Activated CD8-positive, alpha-beta T cell treated with anti-CD3 and anti-CD28 coated beads for 36 hours (primary cell): Measurements from ENCODE around the gene MPL. TPM values are rescaled to one million over a fixed set of nuclear protein-coding genes. Genes with fewer than 3 reads are reported as not detected.
"Not testable (repeated sequence)": the region's sequence is repeated elsewhere in the genome, so short reads cannot be mapped to it uniquely, and the experiment has no call there.

Experiments used
- ATAC-seq: fragments of 200-7000 bp; cut with Tn5 transposase; one replicate; pipeline ENCODE4 v1.10.0; 2021; ENCODE audit warnings: mild to moderate bottlenecking, moderate library complexity
- CTCF ChIA-PET: fragments of 350-600 bp; sonication (Branson Sonifier 250); formaldehyde crosslinking; loops from one replicate; lab custom pipeline; 2021; ENCODE audit warnings: antibody characterized with exemption; lab: Charles Lee
- POLR2A ChIA-PET: fragments of 350-600 bp; sonication (Branson Sonifier 250); formaldehyde crosslinking; loops from one replicate; lab custom pipeline; 2021; ENCODE audit warnings: antibody characterized with exemption; lab: Charles Lee
- DNase-seq: peaks from one replicate; pipeline ENCODE4 v3.0.0-alpha.2; 2020
- H3K27ac Mint-ChIP-seq: one replicate; pipeline ENCODE4 v1.8.0; 2021; ENCODE audit warnings: mild to moderate bottlenecking, mixed read lengths
- H3K27me3 Mint-ChIP-seq: one replicate; pipeline ENCODE4 v1.8.0; 2021; ENCODE audit warnings: mixed read lengths
- H3K36me3 Mint-ChIP-seq: one replicate; pipeline ENCODE4 v1.8.0; 2021; ENCODE audit warnings: low read depth, mixed read lengths
- H3K4me1 Mint-ChIP-seq: one replicate; pipeline ENCODE4 v1.8.0; 2021; ENCODE audit warnings: low read depth, mixed read lengths
- H3K4me3 Mint-ChIP-seq: one replicate; pipeline ENCODE4 v1.8.0; 2021; ENCODE audit warnings: mild to moderate bottlenecking, moderate library complexity, mixed read lengths
- H3K9me3 Mint-ChIP-seq: one replicate; pipeline ENCODE4 v1.8.0; 2021; ENCODE audit warnings: mixed read lengths
- intact Hi-C: fragments of 100-400 bp; cut with micrococcal nuclease; formaldehyde crosslinking; loops from one replicate; pipeline ENCODE4 v1.10.0; 2022
- total RNA-seq, 2 experiments: library from RNA; stranded (reverse); gene quantifications; one replicate each; pipeline ENCODE4 v1.2.3, GENCODE V29; 2021
- TF ChIP-seq, protein P1 (sequence below): fragments of 200-600 bp; IDR thresholded peaks from one replicate; pipeline ENCODE4 v1.8.0; 2022; ENCODE audit warnings: antibody characterized with exemption, mild to moderate bottlenecking

The MPL gene
- total RNA-seq, 2 experiments from 2014 or later: not detected

DNA sequence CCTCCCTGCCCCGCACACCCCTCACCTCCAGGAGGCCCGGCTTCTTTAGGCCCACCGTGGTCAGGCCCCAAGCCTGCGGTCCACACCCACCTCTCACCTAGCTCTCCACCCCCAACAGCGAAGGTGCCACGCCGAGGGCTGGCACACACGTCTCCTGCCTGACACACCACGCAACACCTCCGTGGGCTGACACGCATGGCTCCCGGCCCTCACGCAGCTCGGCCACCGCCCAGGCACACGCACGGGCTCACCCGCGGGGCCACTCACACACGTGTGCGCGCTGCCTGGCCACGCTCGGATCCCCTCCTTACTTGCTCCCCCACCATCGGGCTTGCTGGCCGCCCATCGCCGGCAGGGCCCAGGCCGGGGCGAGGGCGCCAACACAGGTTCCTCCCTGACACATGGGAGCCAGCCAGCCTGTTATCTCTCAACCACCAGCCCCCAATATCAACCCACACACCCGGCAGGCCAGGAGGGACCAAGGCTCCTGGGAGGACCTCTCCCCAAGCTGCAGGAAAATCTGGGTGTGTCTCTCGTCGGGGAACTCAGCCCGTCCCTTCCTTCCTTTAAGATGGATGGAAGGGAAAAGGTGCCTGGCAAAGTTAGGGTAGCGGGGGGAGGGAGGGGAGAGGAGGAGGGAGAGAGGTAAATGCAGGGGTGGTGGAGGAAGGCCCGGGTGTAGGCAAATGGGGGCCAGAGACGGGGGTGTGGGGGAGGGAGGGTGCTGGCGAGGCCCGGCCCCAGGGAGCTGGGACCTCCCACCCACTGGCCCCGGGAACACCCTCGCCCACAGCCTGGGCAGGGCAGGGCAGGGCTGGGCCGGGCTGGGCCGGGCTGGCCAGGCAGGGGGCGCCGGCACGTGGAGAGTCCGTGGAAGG, 29.6 kb downstream of the MPL start:
- H3K9me3 Mint-ChIP-seq: no peaks in the 10 kb centered on the region
- intact Hi-C loops: no loop called here
- peaks cover 44% of the 10 kb centered on the region for H3K36me3 Mint-ChIP-seq
- peak overlapping the region; percentile 95 for H3K4me3 Mint-ChIP-seq
- ChIA-PET POLR2A (interaction anchor here (0.7 to 3.7 kb wide), 12 partner anchors 9 to 578 kb away, joined by 3 to 29 read pairs (median 4); partner anchors contain the start of genes CDC20, MED8 and SZT2), CTCF (interaction anchor here (1.3 to 1.8 kb wide), 5 partner anchors 9 to 140 kb away, joined by 3 to 11 read pairs (median 5); partner anchors contain the start of gene CDC20)
- ATAC-seq: peak; percentile 57
- H3K27me3 Mint-ChIP-seq: no peaks in the 10 kb centered on the region
- peak overlapping the region; percentile 89 for H3K27ac Mint-ChIP-seq
- DNase-seq: peak; percentile 58
- H3K4me1 Mint-ChIP-seq: peaks cover 30% of the 10 kb centered on the region
- TF ChIP-seq, protein P1, sequence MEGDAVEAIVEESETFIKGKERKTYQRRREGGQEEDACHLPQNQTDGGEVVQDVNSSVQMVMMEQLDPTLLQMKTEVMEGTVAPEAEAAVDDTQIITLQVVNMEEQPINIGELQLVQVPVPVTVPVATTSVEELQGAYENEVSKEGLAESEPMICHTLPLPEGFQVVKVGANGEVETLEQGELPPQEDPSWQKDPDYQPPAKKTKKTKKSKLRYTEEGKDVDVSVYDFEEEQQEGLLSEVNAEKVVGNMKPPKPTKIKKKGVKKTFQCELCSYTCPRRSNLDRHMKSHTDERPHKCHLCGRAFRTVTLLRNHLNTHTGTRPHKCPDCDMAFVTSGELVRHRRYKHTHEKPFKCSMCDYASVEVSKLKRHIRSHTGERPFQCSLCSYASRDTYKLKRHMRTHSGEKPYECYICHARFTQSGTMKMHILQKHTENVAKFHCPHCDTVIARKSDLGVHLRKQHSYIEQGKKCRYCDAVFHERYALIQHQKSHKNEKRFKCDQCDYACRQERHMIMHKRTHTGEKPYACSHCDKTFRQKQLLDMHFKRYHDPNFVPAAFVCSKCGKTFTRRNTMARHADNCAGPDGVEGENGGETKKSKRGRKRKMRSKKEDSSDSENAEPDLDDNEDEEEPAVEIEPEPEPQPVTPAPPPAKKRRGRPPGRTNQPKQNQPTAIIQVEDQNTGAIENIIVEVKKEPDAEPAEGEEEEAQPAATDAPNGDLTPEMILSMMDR: no peak

DNA sequence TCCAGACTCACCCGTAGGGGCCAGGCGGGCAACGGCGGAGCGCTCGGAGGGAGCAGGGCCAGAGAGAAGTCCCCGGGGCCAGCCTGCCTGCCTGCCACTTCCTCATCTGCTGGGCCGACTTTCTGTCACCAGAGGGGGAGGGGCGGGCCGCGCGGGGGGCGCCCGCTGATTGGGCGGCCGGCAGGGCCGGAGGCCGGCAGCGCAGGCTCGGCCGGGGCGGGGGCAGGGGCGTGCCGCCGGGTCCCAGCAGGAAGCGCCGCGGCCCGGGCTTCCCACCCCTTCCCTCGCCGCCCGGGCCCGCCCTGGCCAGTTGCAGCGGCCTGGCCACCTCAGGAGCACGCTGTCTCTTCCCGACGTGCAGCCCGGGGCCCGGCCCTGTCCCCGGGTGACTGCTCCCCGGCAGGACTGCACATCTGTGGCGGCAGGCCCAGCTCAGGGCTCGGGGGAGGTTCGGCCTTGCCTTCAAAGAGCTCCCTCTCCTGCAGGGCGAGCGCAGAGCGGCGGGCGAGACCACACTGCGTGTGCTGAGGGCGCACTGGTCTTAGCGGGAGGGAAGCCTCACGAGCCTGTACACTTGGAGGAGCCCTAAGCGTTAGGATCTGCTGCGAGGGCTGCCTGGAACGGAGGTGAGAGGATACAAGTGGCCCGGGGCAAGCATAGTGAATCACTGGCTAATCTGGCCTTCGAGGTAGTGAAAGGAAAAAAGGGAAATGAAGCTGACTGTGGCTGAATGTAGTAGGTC, 30.5 kb downstream of the MPL start, which contains the start of gene ELOVL1:
Gene ELOVL1, minus strand, starts transcription at position 108 of the 742 bp plus-strand sequence. CDS start 2,402 bp downstream, outside the sequence.
- TF ChIP-seq, protein P1: no peak
- H3K36me3 Mint-ChIP-seq: peaks cover 38% of the 10 kb centered on the region

DNA sequence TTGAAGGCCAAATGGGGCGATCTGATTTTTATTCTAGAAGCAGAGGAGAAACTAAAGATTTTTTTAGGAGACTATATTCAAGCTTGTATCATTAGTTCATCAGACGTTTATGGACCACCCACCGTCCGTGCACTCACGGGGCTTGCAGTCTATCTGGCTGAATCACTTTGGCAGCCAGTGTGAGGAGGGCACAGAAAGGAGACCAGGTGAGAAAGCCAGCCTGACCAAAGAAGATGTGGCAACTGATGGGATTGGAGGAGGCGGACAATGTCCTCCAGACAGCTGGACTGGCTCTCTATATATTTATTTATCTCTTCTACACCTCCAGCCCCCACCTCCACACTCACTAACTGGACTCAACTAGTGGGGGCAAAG, 31.0 kb downstream of the MPL start:
- Mint-ChIP-seq H3K4me1 (peaks cover 25% of the 10 kb centered on the region), H3K36me3 (peaks cover 33% of the 10 kb centered on the region), H3K9me3 (no peaks in the 10 kb centered on the region), H3K27ac (peak overlapping the region; percentile 84), H3K27me3 (no peaks in the 10 kb centered on the region), H3K4me3 (peak overlapping the region; percentile 89)
- DNase-seq (peak; percentile 35), ATAC-seq (no peak)
- intact Hi-C loops: no loop called here
- ChIA-PET CTCF (interaction anchor here (0.7 to 1.8 kb wide), 7 partner anchors 9 to 142 kb away, joined by 3 to 11 read pairs (median 4); partner anchors contain the start of gene CDC20), POLR2A (interaction anchor here (0.8 to 3.7 kb wide), 8 partner anchors 10 to 395 kb away, joined by 3 to 29 read pairs (median 4); partner anchors contain the start of genes CDC20, MED8 and SZT2)
- TF ChIP-seq, protein P1: no peak

More for the DNA sequence above, 30.5 kb downstream of the MPL start, which contains the start of gene ELOVL1:
- ChIA-PET CTCF (interaction anchor here (0.7 to 1.8 kb wide), 7 partner anchors 9 to 141 kb away, joined by 3 to 11 read pairs (median 4); partner anchors contain the start of gene CDC20), POLR2A (interaction anchor here (0.8 to 3.7 kb wide), 9 partner anchors 10 to 396 kb away, joined by 3 to 29 read pairs (median 5); partner anchors contain the start of genes CDC20, MED8 and SZT2)
- intact Hi-C loops: no loop called here
- H3K27me3 Mint-ChIP-seq: no peaks in the 10 kb centered on the region
- peak within 1 kb of the TSS; percentile 95 for H3K4me3 Mint-ChIP-seq
- DNase-seq (peak; percentile 93), ATAC-seq (peak; percentile 86)
- no peaks in the 10 kb centered on the region for H3K9me3 Mint-ChIP-seq
- peak within 1 kb of the TSS; percentile 89 for H3K27ac Mint-ChIP-seq
- peaks cover 26% of the 10 kb centered on the region for H3K4me1 Mint-ChIP-seq

DNA sequence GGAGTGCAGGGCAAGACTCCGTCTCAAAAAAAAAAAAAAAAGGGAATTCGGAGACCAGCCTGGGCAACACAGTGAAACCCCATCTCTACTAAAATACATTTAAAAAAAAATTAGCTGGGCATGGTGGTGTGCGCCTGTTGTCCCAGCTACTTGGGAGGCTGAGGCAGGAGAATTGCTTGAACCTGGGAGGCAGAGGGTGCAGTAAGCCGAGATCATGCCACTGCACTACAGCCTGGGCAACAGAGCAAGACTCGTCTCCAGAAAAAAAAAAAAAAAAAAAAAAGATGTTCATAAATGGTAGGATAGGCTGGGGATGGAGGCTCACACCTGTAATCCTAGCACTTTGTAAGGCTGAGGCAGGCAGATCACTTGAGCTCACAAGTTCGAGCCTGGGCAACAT, 32.2 kb downstream of the MPL start:
- CTCF ChIA-PET: interaction anchor here (1.5 kb wide), 1 partner anchor 143 kb away, joined by 4 read pairs; no protein-coding TSS in a partner anchor
- POLR2A ChIA-PET: interaction anchor here (0.6 to 1.0 kb wide), 2 partner anchors 13 to 45 kb away, joined by 3 to 5 read pairs; no protein-coding TSS in a partner anchor
- H3K27me3 Mint-ChIP-seq, ATAC-seq, H3K4me3 Mint-ChIP-seq, H3K9me3 Mint-ChIP-seq, DNase-seq, H3K27ac Mint-ChIP-seq, intact Hi-C loops: not testable (repeated sequence)
- Mint-ChIP-seq H3K4me1 (peaks cover 25% of the 10 kb centered on the region), H3K36me3 (peaks cover 23% of the 10 kb centered on the region)

DNA sequence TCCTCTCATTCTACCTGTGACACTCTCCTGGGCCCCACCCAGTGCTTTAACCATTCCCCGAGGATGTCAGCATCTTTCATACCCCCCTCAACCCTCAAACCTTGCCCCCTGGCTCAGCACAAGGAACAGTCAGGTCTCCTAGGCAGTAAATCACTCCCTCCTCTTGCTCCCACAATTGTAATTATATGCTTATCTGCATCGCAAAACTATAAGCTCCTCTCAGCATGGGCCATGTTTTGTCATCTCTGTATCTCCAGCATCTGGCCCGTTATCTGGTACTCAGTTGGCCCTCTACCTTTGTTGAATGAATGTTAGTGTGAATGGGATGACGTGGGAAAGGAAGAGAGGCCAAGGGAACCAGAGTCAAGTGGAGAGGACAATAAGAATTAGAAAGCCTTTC, 32.9 kb downstream of the MPL start:
- intact Hi-C loops: no loop called here
- ChIA-PET POLR2A (interaction anchor here (0.6 kb wide), 1 partner anchor 44 kb away, joined by 5 read pairs; no protein-coding TSS in a partner anchor), CTCF (interaction anchor here (1.0 to 1.5 kb wide), 2 partner anchors 13 to 144 kb away, joined by 4 read pairs; no protein-coding TSS in a partner anchor)
- TF ChIP-seq, protein P1: no peak
- peaks cover 15% of the 10 kb centered on the region for H3K36me3 Mint-ChIP-seq
- no peak for DNase-seq
- no peak overlapping the region for H3K4me3 Mint-ChIP-seq
- peaks cover 18% of the 10 kb centered on the region for H3K4me1 Mint-ChIP-seq
- no peak for ATAC-seq
- H3K27me3 Mint-ChIP-seq: no peaks in the 10 kb centered on the region
- H3K9me3 Mint-ChIP-seq: no peaks in the 10 kb centered on the region
- H3K27ac Mint-ChIP-seq: no peak overlapping the region
